GM18951 (cell line): ENCODE measurements around the gene TRAIP.
"Not testable (repeated sequence)": the region's sequence is repeated elsewhere in the genome, so short reads cannot be mapped to it uniquely, and the experiment has no call there.

Source experiments
- POLR2A ChIP-seq: IDR thresholded peaks from 4 replicates; pipeline ENCODE4 v1.6.1; 2011; ENCODE audit warnings: mild to moderate bottlenecking; ENCODE audit not compliant: insufficient read length, insufficient read depth; ENCODE audit errors: extremely low read depth
- in situ Hi-C: fragments of 300-500 bp; cut with MboI; formaldehyde crosslinking; loops from one replicate; pipeline ENCODE4 v1.12.0; 2022; ENCODE audit warnings: low sequenced_read_pairs, mixed read lengths, inconsistent platforms; ENCODE audit not compliant: unreplicated experiment

The TRAIP gene

DNA sequence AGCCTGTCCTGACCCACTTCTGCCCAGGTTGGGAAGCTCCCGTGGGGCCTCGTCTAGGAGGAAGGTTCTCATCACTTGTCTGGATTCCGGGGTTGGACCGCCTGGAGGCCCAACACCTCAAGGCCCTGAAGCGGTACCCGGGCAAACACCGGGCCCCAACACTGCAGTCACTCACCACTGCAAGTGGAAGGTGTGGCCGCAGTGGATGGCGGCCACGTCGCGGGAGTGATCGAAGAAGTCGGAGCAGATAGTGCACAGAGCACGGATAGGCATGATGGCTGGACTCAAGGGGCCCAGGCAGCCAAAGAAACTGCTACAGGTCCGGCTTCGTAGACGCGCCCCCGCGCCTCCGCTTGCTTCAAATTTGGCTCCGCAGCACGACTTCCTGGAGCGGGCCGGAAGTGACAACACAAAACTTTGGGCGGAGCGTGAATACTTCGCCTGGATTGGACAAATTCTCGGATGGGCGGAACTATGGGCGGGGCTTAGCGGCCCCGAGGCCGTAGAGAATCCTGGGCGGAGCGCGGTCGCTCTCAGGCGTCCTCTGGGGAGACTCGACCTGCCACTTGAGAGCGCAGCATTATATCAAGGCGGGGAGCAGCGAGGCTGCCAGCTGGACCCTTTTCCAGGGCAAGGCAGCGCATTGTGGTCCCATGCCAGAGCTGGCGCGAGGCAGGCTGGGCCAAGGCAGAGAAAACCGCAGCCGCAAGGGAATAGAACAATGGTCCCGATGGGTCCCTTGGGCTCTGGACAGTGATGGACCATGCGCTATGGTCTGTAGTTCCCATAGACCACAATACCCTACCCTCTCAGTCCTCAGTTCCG, at the start of gene TRAIP:
TSS of gene TRAIP (minus strand) at position 384 of the 825 bp plus-strand sequence. CDS start at position 273, 111 bp downstream.
- peak; percentile 79 for TF ChIP-seq POLR2A
- in situ Hi-C loops: no loop called here

- in situ Hi-C loops: not testable (repeated sequence)
Observed at GRCh38 chr3:49904448-49904847, 48.1 kb upstream of the TRAIP start.

DNA sequence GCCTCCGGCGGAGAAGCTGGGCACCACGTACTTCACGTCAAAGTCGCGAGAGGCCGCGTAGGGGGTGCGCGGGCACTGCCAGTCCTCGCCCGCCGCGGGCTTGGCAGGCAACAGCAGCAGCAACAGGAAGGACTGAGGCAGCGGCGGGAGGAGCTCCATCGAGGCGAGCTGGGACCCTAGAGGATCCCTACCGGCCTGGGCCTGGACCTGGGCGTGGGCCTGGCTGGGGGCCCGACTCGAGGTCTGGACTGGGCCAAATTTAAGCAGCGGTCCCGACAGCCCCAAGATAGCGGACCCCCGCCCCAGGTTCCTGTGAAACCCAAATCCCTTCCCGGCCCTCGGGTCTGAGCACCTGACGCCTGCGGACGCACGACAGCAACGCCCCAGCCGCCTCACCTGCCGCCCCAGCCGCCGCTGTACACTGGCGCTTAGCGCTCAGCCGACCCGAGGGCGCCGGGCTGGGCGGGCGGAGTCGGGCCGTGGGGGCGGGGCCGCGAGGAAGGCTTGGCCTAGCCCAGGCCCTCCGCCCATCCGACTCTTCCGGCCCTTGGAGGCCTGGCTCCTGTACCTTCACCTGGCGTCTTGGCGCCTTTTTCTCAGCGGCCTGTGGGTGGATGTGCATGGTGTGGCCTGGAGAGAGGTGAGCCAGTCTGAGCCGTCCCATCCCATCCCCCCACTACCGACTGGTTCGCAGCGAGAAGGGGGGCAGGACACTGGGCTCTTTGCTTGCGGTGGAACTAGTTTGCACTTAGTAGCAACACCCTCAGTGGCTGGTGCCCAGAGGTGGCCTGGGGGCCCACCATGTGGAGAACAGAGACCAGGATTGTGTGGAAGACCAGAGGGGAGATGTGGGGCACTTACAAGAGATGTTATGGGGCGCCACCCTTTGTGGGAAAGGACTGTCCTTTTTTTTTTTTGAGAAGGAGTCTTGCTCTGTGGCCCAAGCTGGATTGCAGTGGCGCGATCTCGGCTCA, 47.4 kb upstream of the TRAIP start, which contains the start of gene MST1R:
TSS of gene MST1R (minus strand) at position 423 of the 974 bp plus-strand sequence. CDS start at position 159, 264 bp downstream.
- in situ Hi-C loops: no loop called here
- TF ChIP-seq POLR2A: peak; percentile 63

GRCh38 chr3:49902511-49903345, 46.4 kb upstream of the TRAIP start:
- TF ChIP-seq POLR2A: no peak
- in situ Hi-C loops: no loop called here

- no peak for TF ChIP-seq POLR2A
- in situ Hi-C loops: no loop called here
Observed at GRCh38 chr3:49901366-49902339, 45.3 kb upstream of the TRAIP start.

GRCh38 chr3:49900491-49901153, 44.3 kb upstream of the TRAIP start:
- in situ Hi-C loops: no loop called here
- no peak for TF ChIP-seq POLR2A

DNA sequence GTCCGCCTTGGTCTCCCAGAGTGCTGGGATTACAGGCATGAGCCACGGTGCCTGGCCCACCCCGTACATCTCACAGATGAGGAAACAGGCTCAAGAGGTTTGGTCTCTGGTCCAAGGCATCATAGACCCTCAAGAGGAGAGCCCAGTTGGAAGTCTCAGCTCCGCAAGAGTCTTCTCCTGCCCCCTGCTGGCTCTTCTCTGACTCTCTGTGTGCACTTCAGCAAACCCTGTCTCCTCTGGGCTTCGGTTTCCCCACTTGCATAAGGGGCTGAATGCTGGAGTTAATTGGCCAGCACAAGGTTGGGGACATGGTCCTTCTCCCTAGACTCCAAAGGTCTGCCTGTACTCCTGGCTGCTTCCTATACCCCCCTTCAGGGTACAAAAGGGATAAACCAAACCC, 43.5 kb upstream of the TRAIP start:
- no peak for TF ChIP-seq POLR2A
- in situ Hi-C loops: no loop called here

GRCh38 chr3:49898991-49899390, 42.6 kb upstream of the TRAIP start:
- TF ChIP-seq POLR2A: no peak
- in situ Hi-C loops: no loop called here

DNA sequence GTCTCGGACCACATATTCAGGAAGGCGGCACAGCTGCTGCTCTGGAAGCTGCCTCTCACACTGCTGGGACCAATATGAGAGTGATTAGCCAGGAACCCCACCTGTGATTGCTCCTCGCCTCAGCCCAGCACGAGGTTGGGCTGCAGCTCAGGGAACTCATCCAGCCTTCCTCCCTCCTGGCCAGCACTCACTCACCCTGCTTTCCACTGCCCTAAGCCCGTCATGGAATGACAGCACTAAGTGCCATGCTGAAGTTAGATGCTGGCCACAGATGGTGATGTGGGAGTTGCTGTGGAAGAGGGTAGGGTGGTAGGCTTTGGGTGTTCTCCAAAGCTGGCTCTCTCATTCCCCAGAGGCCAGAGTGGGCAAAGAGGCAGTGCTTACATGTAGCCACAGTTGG, 40.0 kb upstream of the TRAIP start:
- in situ Hi-C loops: no loop called here
- TF ChIP-seq POLR2A: no peak

DNA sequence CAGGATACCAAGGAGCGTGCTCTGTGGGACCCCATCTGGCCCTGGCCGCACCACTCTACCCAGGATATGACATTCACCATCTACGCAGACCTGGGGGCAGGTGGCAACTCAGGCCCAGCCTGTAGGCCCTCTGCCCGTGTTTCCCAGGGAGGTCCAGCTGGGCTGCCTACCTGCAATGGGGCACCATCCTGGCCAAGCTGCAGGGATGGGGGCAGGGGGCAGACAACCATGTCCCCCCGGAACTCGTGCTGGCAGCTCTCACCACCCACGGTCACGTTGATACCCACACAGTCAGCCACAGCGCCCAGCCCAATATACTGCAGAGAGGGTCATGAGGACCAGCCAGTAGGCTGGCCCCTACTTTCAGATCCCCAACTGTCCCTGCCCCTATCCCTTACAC, 39.4 kb upstream of the TRAIP start:
- no peak for TF ChIP-seq POLR2A
- in situ Hi-C loops: no loop called here

GRCh38 chr3:49889296-49889695, 32.9 kb upstream of the TRAIP start:
- no peak for TF ChIP-seq POLR2A
- in situ Hi-C loops: no loop called here

DNA sequence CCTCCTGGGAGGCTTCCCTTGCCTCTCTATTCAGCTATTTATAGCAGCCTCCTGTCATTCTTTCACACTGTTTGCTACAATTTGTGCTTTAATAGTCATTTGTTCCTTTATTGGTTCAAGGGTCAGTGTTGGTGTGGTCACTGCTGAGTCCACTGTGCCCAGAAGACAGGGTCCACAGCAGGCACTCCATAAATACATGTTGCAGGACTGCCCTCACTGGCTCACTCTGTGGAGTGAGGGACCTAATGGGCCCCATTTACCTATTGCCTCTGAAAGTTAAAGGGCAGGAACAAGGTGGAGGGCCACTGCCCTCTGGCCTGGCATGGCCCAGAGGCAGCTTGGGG, 30.5 kb upstream of the TRAIP start:
- no peak for TF ChIP-seq POLR2A
- in situ Hi-C loops: no loop called here

DNA sequence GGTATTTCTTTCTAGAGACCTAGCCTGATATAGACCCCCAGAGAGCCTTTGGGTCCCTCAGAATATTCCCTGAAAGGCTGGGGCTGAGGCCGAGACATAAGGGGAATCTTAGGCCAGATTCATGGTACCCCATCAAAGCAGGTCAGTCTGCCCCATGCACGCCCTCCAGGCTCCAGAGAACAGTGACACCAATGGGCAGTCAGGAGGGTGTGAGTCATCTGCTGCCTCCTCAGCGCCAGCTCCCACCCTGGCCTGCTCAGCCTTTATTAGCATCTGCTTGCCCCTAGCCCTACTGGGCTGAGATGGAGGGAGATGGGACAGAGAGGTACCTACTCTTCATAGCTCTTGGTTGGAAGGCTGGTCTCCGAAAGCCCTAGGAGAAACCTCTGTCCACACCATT, 27.6 kb upstream of the TRAIP start:
- in situ Hi-C loops: no loop called here
- TF ChIP-seq POLR2A: no peak
